Astrocyte of the spinal cord (primary cell): ENCODE measurements around the gene PIM2.

ENCODE experiments used
- DNase-seq: peaks from one replicate; pipeline ENCODE4 v3.0.0; 2011; ENCODE audit warnings: low read depth, low spot score
- H3K4me3 ChIP-seq: 2 replicates; pipeline ENCODE4 v1.5.1; 2011; ENCODE audit warnings: low read depth, mild to moderate bottlenecking, low read length, moderate library complexity
- CTCF ChIP-seq: IDR thresholded peaks from 2 replicates; pipeline ENCODE4 v1.5.1; 2012; ENCODE audit warnings: low read depth, mild to moderate bottlenecking, low read length, inconsistent platforms
- in situ Hi-C: cut with HindIII; loops from 2 replicates; pipeline ENCODE4 v1.10.0; 2017; ENCODE audit warnings: low sequenced_read_pairs

Gene PIM2

GRCh38 chrX:48923771-48924170 lies 4.9 kb upstream of the PIM2 start:
- H3K4me3 ChIP-seq: no peak overlapping the region
- TF ChIP-seq CTCF: no peak
- in situ Hi-C loops: no loop called here
- DNase-seq: no peak

GRCh38 chrX:48920718-48921104 lies 1.9 kb upstream of the PIM2 start:
- TF ChIP-seq CTCF: no peak
- no peak for DNase-seq
- H3K4me3 ChIP-seq: no peak overlapping the region
- in situ Hi-C loops: no loop called here

GRCh38 chrX:48919947-48920717 lies 1.3 kb upstream of the PIM2 start:
- TF ChIP-seq CTCF: no peak
- in situ Hi-C loops: no loop called here
- DNase-seq: no peak
- no peak overlapping the region for H3K4me3 ChIP-seq

- in situ Hi-C loops: no loop called here
- no peak for TF ChIP-seq CTCF
- no peak for DNase-seq
- H3K4me3 ChIP-seq: peak overlapping the region; percentile 57
Measured at GRCh38 chrX:48919360-48919841, 577 bp upstream of the PIM2 start.

GRCh38 chrX:48918301-48918642 lies 552 bp downstream of the PIM2 start:
- H3K4me3 ChIP-seq: peak overlapping the region; percentile 57
- no peak for TF ChIP-seq CTCF
- DNase-seq: no peak
- in situ Hi-C loops: no loop called here

- peak; percentile 90 for DNase-seq
- H3K4me3 ChIP-seq: peak overlapping the region; percentile 57
- TF ChIP-seq CTCF: peak; percentile 85
- in situ Hi-C loops: no loop called here
Measured at GRCh38 chrX:48917139-48918001, 1.5 kb downstream of the PIM2 start.
